ENCODE results near the gene NPDC1.

The NPDC1 gene

DNA sequence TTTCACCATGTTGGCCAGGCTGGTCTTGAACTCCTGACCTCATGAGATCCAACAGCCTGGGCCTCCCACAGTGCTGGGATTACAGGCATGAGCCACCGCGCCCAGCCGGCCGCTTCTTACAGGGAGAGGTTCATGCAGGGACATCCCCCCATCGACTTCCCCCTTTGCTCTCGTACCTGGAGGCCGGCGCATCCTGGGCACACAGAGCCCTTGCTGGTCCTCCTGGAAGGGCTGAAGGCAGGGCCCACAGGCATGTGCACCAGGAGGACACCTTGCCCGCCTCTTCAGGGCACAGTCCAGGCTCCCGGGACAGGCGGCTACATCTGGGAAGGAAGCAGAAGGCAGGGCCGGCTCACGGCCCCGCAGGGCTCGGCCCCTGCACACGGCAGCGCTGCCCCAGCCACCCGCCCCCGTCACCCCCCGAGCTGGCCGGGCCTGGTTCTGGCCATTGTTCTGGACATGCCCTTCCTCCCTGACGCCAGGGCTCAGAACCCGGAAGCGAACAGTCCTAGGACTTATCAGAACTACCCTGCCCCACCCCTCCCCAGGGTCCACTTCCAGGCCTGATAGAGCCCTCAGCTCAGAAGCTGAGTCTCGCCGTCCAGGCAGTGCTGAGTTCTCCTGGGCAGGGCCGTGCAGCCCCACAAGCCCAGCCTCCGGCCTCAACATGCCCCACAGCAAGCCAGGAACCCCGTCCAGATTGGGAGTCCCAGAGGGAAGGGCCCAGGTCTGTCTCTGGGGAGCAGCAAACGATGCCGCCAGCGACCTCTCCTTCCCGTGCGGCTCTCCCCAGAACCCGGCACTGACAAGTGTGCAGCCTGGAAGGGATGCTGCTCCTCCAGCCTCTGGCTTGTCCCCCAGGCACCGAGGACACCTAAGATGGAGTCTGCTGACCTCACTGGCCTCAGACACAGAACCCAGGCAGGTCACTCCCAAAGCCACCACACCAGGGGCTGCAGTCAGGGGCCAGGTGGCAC, 2.9 kb downstream of the NPDC1 start:
- TF ChIP-seq, protein P1, sequence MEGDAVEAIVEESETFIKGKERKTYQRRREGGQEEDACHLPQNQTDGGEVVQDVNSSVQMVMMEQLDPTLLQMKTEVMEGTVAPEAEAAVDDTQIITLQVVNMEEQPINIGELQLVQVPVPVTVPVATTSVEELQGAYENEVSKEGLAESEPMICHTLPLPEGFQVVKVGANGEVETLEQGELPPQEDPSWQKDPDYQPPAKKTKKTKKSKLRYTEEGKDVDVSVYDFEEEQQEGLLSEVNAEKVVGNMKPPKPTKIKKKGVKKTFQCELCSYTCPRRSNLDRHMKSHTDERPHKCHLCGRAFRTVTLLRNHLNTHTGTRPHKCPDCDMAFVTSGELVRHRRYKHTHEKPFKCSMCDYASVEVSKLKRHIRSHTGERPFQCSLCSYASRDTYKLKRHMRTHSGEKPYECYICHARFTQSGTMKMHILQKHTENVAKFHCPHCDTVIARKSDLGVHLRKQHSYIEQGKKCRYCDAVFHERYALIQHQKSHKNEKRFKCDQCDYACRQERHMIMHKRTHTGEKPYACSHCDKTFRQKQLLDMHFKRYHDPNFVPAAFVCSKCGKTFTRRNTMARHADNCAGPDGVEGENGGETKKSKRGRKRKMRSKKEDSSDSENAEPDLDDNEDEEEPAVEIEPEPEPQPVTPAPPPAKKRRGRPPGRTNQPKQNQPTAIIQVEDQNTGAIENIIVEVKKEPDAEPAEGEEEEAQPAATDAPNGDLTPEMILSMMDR (IDR thresholded peaks at IDR 0.05; ENCODE audit: control insufficient read depth, insufficient read depth, low read depth, low read length, missing control alignments): no peak
- H3K4me3 ChIP-seq (ENCODE audit: control insufficient read depth, low read depth, low read length): no peak overlapping the region
- DNase-seq (ENCODE audit: low read depth): no peak

GRCh38 chr9:137041124-137041523, 4.9 kb downstream of the NPDC1 start:
- DNase-seq (ENCODE audit: low read depth): no peak
- H3K4me3 ChIP-seq (ENCODE audit: control insufficient read depth, low read depth, low read length): no peak overlapping the region
- TF ChIP-seq, protein P1 (IDR thresholded peaks at IDR 0.05; ENCODE audit: control insufficient read depth, insufficient read depth, low read depth, low read length, missing control alignments): no peak

DNA sequence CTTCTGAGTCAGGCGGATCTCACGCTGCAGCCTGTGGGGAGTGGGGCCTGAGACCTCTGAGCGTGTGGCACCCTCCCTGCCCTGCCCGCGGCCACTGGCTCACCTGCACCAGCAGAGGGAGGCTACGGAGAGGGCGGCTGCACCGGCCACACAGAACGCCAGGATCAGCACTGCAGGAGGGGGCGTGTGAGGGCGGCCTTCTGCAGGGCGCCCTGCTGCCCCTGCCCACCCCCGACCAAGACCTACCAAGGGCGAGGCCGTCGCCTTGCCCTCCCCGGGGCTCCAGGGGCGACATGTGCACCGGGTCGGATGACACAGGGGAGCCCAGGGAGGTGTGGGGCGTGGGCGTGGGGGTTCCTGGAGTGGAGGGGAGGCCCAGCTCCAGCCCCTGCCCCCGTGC, 5.4 kb downstream of the NPDC1 start:
- H3K4me3 ChIP-seq (ENCODE audit: control insufficient read depth, low read depth, low read length): no peak overlapping the region
- no peak for DNase-seq (ENCODE audit: low read depth)
- TF ChIP-seq, protein P1 (IDR thresholded peaks at IDR 0.05; ENCODE audit: control insufficient read depth, insufficient read depth, low read depth, low read length, missing control alignments): no peak

DNA sequence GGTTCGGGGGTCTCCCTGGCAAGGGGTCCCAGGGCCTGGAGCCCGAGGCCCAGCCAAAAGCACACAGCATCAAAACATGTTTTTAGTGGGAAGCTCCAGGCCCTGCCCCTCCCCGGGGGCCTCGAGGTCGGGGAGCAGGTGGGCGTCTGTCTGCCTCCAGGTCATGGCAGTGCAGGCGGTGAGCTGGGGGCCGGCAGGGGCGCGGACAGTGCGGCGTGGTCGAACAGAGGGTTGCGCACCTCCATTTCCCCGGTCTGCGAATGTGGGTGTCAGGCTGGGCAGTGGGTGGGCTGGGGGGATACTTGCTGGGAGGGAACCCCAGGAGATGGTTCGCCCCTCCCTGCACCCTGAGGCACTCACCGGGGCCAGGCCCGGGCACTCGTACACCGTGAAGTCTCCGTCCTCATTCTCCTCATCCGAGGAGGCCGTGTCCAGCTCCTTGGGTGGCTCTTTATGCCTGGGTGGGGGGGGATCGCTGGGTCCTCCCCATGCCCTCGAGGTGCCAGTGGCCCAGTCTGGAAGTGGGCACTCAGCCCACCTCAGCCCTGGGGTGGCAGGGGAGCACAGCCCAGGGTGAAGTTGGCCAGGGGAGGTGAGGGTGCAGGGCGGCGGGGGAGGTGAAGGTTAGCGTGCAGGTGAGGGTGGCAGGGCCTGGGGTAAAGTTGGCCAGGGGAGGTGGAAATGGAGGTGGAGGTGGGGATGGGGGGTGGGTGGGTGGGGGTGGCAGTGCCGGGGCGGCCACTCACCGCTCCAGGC, 6.2 kb downstream of the NPDC1 start:
- no peak overlapping the region for H3K4me3 ChIP-seq (ENCODE audit: control insufficient read depth, low read depth, low read length)
- DNase-seq (ENCODE audit: low read depth): no peak
- TF ChIP-seq, protein P1 (IDR thresholded peaks at IDR 0.05; ENCODE audit: control insufficient read depth, insufficient read depth, low read depth, low read length, missing control alignments): no peak

- no peak for DNase-seq (ENCODE audit: low read depth)
- TF ChIP-seq, protein P1 (IDR thresholded peaks at IDR 0.05; ENCODE audit: control insufficient read depth, insufficient read depth, low read depth, low read length, missing control alignments): no peak
- H3K4me3 ChIP-seq (ENCODE audit: control insufficient read depth, low read depth, low read length): no peak overlapping the region
Observed at GRCh38 chr9:137038916-137039315, 7.1 kb downstream of the NPDC1 start.

- TF ChIP-seq, protein P1 (IDR thresholded peaks at IDR 0.05; ENCODE audit: control insufficient read depth, insufficient read depth, low read depth, low read length, missing control alignments): no peak
- no peak for DNase-seq (ENCODE audit: low read depth)
- no peak overlapping the region for H3K4me3 ChIP-seq (ENCODE audit: control insufficient read depth, low read depth, low read length)
Observed at GRCh38 chr9:137037483-137037882, 8.5 kb downstream of the NPDC1 start.

Measured in AG09309 (cell line).